ENCODE results near the gene NFATC1. TPM values are rescaled to one million over a fixed set of nuclear protein-coding genes. Genes with fewer than 3 reads are reported as not detected.
A peak's percentile ranks its signal among the peaks of the same experiment; 100 is the strongest.

Gene NFATC1
- total RNA-seq, 4 donors from 2014 or later, result 7.1 to 74.7 (median 28.4) TPM

DNA sequence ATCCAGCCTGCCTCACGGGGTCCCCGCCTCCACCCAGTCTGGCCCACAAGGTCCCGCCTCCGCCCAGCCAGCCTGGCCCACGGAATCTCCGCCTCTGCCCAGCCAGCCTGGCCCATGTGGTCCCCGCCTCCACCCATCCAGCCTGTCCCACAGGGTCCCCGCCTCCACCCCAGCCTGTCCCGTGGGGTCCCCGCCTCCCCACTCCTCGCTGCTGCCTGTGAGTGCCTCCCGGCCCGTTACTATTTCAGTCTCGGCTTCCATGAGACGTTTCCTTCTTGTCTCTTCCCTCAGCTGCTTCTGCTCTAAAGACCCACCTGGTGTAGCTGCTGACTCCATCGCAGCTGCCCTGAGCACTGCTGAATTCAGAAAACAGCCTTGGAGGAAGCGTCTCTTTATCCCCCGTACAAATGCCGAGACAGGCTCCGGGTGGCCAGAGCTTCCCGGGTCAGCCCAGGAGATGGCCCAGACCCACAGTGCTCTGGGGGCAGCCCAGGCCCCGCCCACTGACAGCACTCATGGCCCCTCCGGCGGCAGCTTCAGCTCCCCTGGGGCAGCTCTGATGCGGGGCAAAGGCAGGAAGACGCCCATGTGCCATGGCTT lies 69.8 kb downstream of the NFATC1 start:
- H3K9me3 ChIP-seq, result no peaks in the 10 kb centered on the region
- H3K4me3 ChIP-seq, result peak overlapping the region in 1 of 4 donors; percentile 29
- peak overlapping the region; percentile 15 to 58 (median 50) for H3K27ac ChIP-seq
- ATAC-seq, result peak; percentile 24 to 26
- H3K27me3 ChIP-seq, result no peaks in the 10 kb centered on the region
- no peak for TF ChIP-seq CTCF (IDR thresholded peaks at IDR 0.05 in 4 of 5, conservative IDR thresholded peaks at IDR 0.05 in 1 of 5)
- TF ChIP-seq POLR2A (IDR thresholded peaks at IDR 0.05), result no peak
- peaks cover 0 to 23% of the 10 kb centered on the region in 2 donors for H3K36me3 ChIP-seq
- in situ Hi-C loops (cut with MboI; ENCODE audit: low sequenced_read_pairs in 4 of 4), result no loop called here
- DNase-seq, result no peak
- peaks cover 8 to 13% of the 10 kb centered on the region in 2 donors for H3K4me1 ChIP-seq
- intact Hi-C loops (cut with DNase I; ENCODE audit: low total_unique reads), result no loop called here

- TF ChIP-seq CTCF (IDR thresholded peaks at IDR 0.05 in 4 of 5, conservative IDR thresholded peaks at IDR 0.05 in 1 of 5), result no peak
- no peak for TF ChIP-seq POLR2A (IDR thresholded peaks at IDR 0.05)
- intact Hi-C loops (cut with DNase I; ENCODE audit: low total_unique reads), result no loop called here
- Histone ChIP-seq H3K27me3 (no peaks in the 10 kb centered on the region), H3K4me1 (peaks cover 8% of the 10 kb centered on the region in 2 donors), H3K4me3 (no peak overlapping the region), H3K27ac (no peak overlapping the region), H3K9me3 (no peaks in the 10 kb centered on the region), H3K36me3 (peaks cover 0 to 23% of the 10 kb centered on the region in 2 donors)
- ATAC-seq, result no peak
- in situ Hi-C loops (cut with MboI; ENCODE audit: low sequenced_read_pairs in 4 of 4), result no loop called here
- no peak for DNase-seq
Measured at GRCh38 chr18:79466591-79466990, 70.9 kb downstream of the NFATC1 start.

- ATAC-seq, result no peak
- Histone ChIP-seq H3K9me3 (no peaks in the 10 kb centered on the region), H3K4me1 (peaks cover 8% of the 10 kb centered on the region in 2 donors), H3K27me3 (no peaks in the 10 kb centered on the region), H3K36me3 (peaks cover 0 to 23% of the 10 kb centered on the region in 2 donors), H3K27ac (no peak overlapping the region), H3K4me3 (no peak overlapping the region)
- no peak for DNase-seq
- intact Hi-C loops (cut with DNase I; ENCODE audit: low total_unique reads), result no loop called here
- in situ Hi-C loops (cut with MboI; ENCODE audit: low sequenced_read_pairs in 4 of 4), result no loop called here
- TF ChIP-seq POLR2A (IDR thresholded peaks at IDR 0.05) (no peak), CTCF (IDR thresholded peaks at IDR 0.05 in 4 of 5, conservative IDR thresholded peaks at IDR 0.05 in 1 of 5) (no peak)
Measured at GRCh38 chr18:79467126-79467525, 71.4 kb downstream of the NFATC1 start.

GRCh38 chr18:79468119-79468789 lies 72.5 kb downstream of the NFATC1 start:
- Histone ChIP-seq H3K27ac (peak overlapping the region in 2 of 4 donors; percentile 8 to 9), H3K27me3 (no peaks in the 10 kb centered on the region), H3K9me3 (no peaks in the 10 kb centered on the region), H3K4me1 (peaks cover 8% of the 10 kb centered on the region in 2 donors), H3K4me3 (no peak overlapping the region), H3K36me3 (peaks cover 0 to 14% of the 10 kb centered on the region in 2 donors)
- intact Hi-C loops (cut with DNase I; ENCODE audit: low total_unique reads), result no loop called here
- TF ChIP-seq POLR2A (IDR thresholded peaks at IDR 0.05), result no peak
- no peak for TF ChIP-seq CTCF (IDR thresholded peaks at IDR 0.05 in 4 of 5, conservative IDR thresholded peaks at IDR 0.05 in 1 of 5)
- ATAC-seq (no peak), DNase-seq (no peak)
- in situ Hi-C loops (cut with MboI; ENCODE audit: low sequenced_read_pairs in 4 of 4), result no loop called here
